GM23338 (cell line): ENCODE results near the gene SIGLEC9. TPM values are rescaled to one million over a fixed set of nuclear protein-coding genes. Genes with fewer than 3 reads are reported as not detected.

Experiments
- ATAC-seq: fragments of 200-7000 bp; cut with Tn5 transposase; 3 replicates; pipeline ENCODE4 v1.9.1; 2020
- DNase-seq: peaks from one replicate; pipeline ENCODE4 v3.0.0-alpha.2; 2015; ENCODE audit warnings: low spot score
- H2AFZ ChIP-seq: fragments of 200-600 bp; sonication (generic); 2 replicates; pipeline ENCODE4 v1.8.0; 2016; ENCODE audit warnings: antibody characterized with exemption, mild to moderate bottlenecking, moderate library complexity
- H3F3A ChIP-seq: fragments of 200-600 bp; sonication (generic); replicated peaks from 2 replicates; pipeline ENCODE4 v1.8.0; 2017; ENCODE audit warnings: antibody characterized with exemption, mixed run types, low read depth
- H3K27ac ChIP-seq: fragments of 200-600 bp; sonication (generic); 2 replicates; pipeline ENCODE4 v1.6.1; 2016; ENCODE audit warnings: low read depth
- H3K27me3 ChIP-seq: fragments of 200-600 bp; sonication (generic); 2 replicates; pipeline ENCODE4 v1.8.0; 2016; ENCODE audit warnings: mild to moderate bottlenecking, mixed run types, moderate library complexity; ENCODE audit not compliant: insufficient read depth
- H3K36me3 ChIP-seq: fragments of 200-600 bp; sonication (generic); 2 replicates; pipeline ENCODE4 v1.8.0; 2016; ENCODE audit warnings: mild to moderate bottlenecking; ENCODE audit not compliant: insufficient read depth
- H3K4me1 ChIP-seq: fragments of 200-600 bp; sonication (generic); 2 replicates; pipeline ENCODE4 v1.8.0; 2016; ENCODE audit warnings: mild to moderate bottlenecking, moderate library complexity; ENCODE audit not compliant: insufficient read depth
- H3K4me2 ChIP-seq: fragments of 200-600 bp; sonication (generic); 2 replicates; pipeline ENCODE4 v1.7.1; 2017; ENCODE audit warnings: mixed run types
- H3K4me3 ChIP-seq: fragments of 200-600 bp; sonication (generic); 2 replicates; pipeline ENCODE4 v1.6.1; 2016; ENCODE audit warnings: mixed run types
- H3K79me2 ChIP-seq: fragments of 200-600 bp; sonication (generic); replicated peaks from 2 replicates; pipeline ENCODE4 v1.8.0; 2017; ENCODE audit warnings: mild to moderate bottlenecking; ENCODE audit not compliant: insufficient read depth
- H3K9me2 ChIP-seq: fragments of 200-600 bp; sonication (generic); 2 replicates; pipeline ENCODE4 v1.8.0; 2017; ENCODE audit not compliant: insufficient read depth
- H4K20me1 ChIP-seq: fragments of 200-600 bp; sonication (generic); replicated peaks from 2 replicates; pipeline ENCODE4 v1.8.0; 2017; ENCODE audit warnings: mild to moderate bottlenecking; ENCODE audit not compliant: insufficient read depth
- H3K27ac Mint-ChIP-seq: 2 replicates; pipeline ENCODE4 v1.8.0; 2020; ENCODE audit warnings: inconsistent platforms, mild to moderate bottlenecking, moderate library complexity, mixed read lengths
- H3K27me3 Mint-ChIP-seq: 3 replicates; pipeline ENCODE4 v1.8.0; 2022; ENCODE audit warnings: low read depth, mild to moderate bottlenecking, moderate library complexity, mixed read lengths, inconsistent platforms; ENCODE audit not compliant: insufficient read depth, poor library complexity
- H3K36me3 Mint-ChIP-seq: 3 replicates; pipeline ENCODE4 v1.8.0; 2021; ENCODE audit warnings: low read depth, mild to moderate bottlenecking, inconsistent platforms, moderate library complexity, mixed read lengths
- H3K4me1 Mint-ChIP-seq: 3 replicates; pipeline ENCODE4 v1.8.0; 2020; ENCODE audit warnings: mild to moderate bottlenecking, inconsistent platforms, mixed read lengths
- H3K4me3 Mint-ChIP-seq: 3 replicates; pipeline ENCODE4 v1.8.0; 2021; ENCODE audit warnings: moderate library complexity, mild to moderate bottlenecking, inconsistent platforms, mixed read lengths
- H3K9me3 Mint-ChIP-seq: 3 replicates; pipeline ENCODE4 v1.8.0; 2020; ENCODE audit warnings: moderate library complexity, mild to moderate bottlenecking, inconsistent platforms, mixed read lengths
- CREB1 ChIP-seq: fragments of 250-450 bp; sonication (Bioruptor Pico); IDR thresholded peaks from 2 replicates; pipeline ENCODE4 v1.5.0; 2020; ENCODE audit warnings: low read depth, mild to moderate bottlenecking, moderate library complexity
- EZH2 ChIP-seq: fragments of 200-600 bp; sonication (generic); IDR thresholded peaks from one replicate; pipeline ENCODE4 v1.8.0; 2017; ENCODE audit warnings: antibody characterized with exemption, mild to moderate bottlenecking, low read depth; ENCODE audit not compliant: unreplicated experiment
- EZH2phosphoT487 ChIP-seq: fragments of 200-600 bp; sonication (generic); IDR thresholded peaks from one replicate; pipeline ENCODE4 v1.8.1; 2018; ENCODE audit warnings: antibody characterized with exemption; ENCODE audit not compliant: unreplicated experiment
- JUNB ChIP-seq: IDR thresholded peaks from one replicate; pipeline ENCODE4 v1.6.1; 2016; ENCODE audit warnings: antibody characterized with exemption; ENCODE audit not compliant: unreplicated experiment
- POLR2AphosphoS5 ChIP-seq: IDR thresholded peaks from 2 replicates; pipeline ENCODE4 v1.6.1; 2016; ENCODE audit warnings: antibody characterized with exemption, low read depth
- STAT1 ChIP-seq: IDR thresholded peaks from one replicate; pipeline ENCODE4 v1.6.1; 2016; ENCODE audit warnings: antibody characterized with exemption; ENCODE audit not compliant: unreplicated experiment
- polyA plus RNA-seq: library from polyadenylated mRNA; unstranded; fragments of >200 nt; fragmentation: Nextera tagmentation; extraction: Ambion mirVana; gene quantifications from 2 replicates; pipeline ENCODE4 v1.2.1, GENCODE V29; 2016
- total RNA-seq: library from RNA; depleted of rRNA; stranded (reverse); fragments of >200 nt; shearing (Covaris generic); gene quantifications from 2 replicates; pipeline ENCODE4 v1.2.3, GENCODE V29; 2014
- TF ChIP-seq, protein P1 (sequence below): fragments of 250-450 bp; sonication (Bioruptor Pico); IDR thresholded peaks from 2 replicates; pipeline ENCODE4 v1.5.0; 2020; ENCODE audit warnings: mild to moderate bottlenecking, moderate library complexity
- TF ChIP-seq, protein P2 (sequence below): IDR thresholded peaks from one replicate; pipeline ENCODE4 v1.6.1; 2018; ENCODE audit warnings: antibody characterized with exemption; ENCODE audit not compliant: unreplicated experiment

The SIGLEC9 gene
- total and polyA plus RNA-seq, 2 experiments from 2014 or later: not detected

DNA sequence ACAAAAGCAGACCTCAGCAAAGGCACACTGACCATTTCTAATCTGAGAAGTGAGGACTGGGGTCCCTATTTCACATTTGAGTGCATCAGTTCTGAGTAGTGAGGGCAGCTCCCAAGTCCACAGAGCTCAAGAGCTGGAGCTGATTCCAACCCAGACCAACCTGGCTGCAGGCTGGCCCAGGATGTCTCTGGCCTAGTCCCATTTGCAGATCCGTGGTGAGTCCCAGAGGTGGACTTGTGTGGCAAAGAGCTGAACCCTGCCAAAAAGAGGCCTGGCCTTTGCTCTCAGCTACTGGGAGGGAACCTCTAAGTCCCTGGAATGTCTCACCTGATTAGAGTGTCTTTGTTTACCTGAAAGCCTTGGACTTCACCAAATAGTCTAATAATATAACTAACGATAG is 32.0 kb downstream of the SIGLEC9 start:
- Histone ChIP-seq H2AFZ (no peak overlapping the region), H3K9me2 (no peaks in the 10 kb centered on the region), H3K36me3 (no peaks in the 10 kb centered on the region)

More for the DNA sequence above, 32.0 kb downstream of the SIGLEC9 start:
- TF ChIP-seq, protein P1, sequence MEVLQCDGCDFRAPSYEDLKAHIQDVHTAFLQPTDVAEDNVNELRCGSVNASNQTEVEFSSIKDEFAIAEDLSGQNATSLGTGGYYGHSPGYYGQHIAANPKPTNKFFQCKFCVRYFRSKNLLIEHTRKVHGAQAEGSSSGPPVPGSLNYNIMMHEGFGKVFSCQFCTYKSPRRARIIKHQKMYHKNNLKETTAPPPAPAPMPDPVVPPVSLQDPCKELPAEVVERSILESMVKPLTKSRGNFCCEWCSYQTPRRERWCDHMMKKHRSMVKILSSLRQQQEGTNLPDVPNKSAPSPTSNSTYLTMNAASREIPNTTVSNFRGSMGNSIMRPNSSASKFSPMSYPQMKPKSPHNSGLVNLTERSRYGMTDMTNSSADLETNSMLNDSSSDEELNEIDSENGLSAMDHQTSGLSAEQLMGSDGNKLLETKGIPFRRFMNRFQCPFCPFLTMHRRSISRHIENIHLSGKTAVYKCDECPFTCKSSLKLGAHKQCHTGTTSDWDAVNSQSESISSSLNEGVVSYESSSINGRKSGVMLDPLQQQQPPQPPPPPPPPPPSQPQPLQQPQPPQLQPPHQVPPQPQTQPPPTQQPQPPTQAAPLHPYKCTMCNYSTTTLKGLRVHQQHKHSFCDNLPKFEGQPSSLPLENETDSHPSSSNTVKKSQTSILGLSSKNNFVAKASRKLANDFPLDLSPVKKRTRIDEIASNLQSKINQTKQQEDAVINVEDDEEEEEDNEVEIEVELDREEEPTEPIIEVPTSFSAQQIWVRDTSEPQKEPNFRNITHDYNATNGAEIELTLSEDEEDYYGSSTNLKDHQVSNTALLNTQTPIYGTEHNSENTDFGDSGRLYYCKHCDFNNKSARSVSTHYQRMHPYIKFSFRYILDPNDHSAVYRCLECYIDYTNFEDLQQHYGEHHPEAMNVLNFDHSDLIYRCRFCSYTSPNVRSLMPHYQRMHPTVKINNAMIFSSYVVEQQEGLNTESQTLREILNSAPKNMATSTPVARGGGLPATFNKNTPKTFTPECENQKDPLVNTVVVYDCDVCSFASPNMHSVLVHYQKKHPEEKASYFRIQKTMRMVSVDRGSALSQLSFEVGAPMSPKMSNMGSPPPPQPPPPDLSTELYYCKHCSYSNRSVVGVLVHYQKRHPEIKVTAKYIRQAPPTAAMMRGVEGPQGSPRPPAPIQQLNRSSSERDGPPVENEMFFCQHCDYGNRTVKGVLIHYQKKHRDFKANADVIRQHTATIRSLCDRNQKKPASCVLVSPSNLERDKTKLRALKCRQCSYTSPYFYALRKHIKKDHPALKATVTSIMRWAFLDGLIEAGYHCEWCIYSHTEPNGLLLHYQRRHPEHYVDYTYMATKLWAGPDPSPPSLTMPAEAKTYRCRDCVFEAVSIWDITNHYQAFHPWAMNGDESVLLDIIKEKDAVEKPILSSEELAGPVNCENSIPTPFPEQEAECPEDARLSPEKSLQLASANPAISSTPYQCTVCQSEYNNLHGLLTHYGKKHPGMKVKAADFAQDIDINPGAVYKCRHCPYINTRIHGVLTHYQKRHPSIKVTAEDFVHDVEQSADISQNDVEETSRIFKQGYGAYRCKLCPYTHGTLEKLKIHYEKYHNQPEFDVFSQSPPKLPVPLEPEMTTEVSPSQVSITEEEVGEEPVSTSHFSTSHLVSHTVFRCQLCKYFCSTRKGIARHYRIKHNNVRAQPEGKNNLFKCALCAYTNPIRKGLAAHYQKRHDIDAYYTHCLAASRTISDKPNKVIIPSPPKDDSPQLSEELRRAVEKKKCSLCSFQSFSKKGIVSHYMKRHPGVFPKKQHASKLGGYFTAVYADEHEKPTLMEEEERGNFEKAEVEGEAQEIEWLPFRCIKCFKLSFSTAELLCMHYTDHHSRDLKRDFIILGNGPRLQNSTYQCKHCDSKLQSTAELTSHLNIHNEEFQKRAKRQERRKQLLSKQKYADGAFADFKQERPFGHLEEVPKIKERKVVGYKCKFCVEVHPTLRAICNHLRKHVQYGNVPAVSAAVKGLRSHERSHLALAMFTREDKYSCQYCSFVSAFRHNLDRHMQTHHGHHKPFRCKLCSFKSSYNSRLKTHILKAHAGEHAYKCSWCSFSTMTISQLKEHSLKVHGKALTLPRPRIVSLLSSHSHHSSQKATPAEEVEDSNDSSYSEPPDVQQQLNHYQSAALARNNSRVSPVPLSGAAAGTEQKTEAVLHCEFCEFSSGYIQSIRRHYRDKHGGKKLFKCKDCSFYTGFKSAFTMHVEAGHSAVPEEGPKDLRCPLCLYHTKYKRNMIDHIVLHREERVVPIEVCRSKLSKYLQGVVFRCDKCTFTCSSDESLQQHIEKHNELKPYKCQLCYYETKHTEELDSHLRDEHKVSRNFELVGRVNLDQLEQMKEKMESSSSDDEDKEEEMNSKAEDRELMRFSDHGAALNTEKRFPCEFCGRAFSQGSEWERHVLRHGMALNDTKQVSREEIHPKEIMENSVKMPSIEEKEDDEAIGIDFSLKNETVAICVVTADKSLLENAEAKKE (CRISPR knock-in tag): no peak
- TF ChIP-seq EZH2phosphoT487: no peak
- TF ChIP-seq POLR2AphosphoS5: no peak
- TF ChIP-seq EZH2: no peak
- TF ChIP-seq STAT1: no peak
- TF ChIP-seq, protein P2, sequence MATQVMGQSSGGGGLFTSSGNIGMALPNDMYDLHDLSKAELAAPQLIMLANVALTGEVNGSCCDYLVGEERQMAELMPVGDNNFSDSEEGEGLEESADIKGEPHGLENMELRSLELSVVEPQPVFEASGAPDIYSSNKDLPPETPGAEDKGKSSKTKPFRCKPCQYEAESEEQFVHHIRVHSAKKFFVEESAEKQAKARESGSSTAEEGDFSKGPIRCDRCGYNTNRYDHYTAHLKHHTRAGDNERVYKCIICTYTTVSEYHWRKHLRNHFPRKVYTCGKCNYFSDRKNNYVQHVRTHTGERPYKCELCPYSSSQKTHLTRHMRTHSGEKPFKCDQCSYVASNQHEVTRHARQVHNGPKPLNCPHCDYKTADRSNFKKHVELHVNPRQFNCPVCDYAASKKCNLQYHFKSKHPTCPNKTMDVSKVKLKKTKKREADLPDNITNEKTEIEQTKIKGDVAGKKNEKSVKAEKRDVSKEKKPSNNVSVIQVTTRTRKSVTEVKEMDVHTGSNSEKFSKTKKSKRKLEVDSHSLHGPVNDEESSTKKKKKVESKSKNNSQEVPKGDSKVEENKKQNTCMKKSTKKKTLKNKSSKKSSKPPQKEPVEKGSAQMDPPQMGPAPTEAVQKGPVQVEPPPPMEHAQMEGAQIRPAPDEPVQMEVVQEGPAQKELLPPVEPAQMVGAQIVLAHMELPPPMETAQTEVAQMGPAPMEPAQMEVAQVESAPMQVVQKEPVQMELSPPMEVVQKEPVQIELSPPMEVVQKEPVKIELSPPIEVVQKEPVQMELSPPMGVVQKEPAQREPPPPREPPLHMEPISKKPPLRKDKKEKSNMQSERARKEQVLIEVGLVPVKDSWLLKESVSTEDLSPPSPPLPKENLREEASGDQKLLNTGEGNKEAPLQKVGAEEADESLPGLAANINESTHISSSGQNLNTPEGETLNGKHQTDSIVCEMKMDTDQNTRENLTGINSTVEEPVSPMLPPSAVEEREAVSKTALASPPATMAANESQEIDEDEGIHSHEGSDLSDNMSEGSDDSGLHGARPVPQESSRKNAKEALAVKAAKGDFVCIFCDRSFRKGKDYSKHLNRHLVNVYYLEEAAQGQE: no peak
- no peak for TF ChIP-seq JUNB
- TF ChIP-seq CREB1: no peak
- H3K27ac ChIP-seq: no peak overlapping the region
- no peaks in the 10 kb centered on the region for H3K27me3 ChIP-seq
- Mint-ChIP-seq H3K4me1 (peaks cover 4% of the 10 kb centered on the region; the same call in 1 of the 3 replicates), H3K36me3 (no peaks in the 10 kb centered on the region), H3K27me3 (peaks cover 7% of the 10 kb centered on the region), H3K9me3 (no peaks in the 10 kb centered on the region; the same call in 2 of the 3 replicates), H3K4me3 (no peak overlapping the region), H3K27ac (no peak overlapping the region)
- H3F3A ChIP-seq: no peaks in the 10 kb centered on the region
- H3K79me2 ChIP-seq: no peaks in the 10 kb centered on the region
- no peaks in the 10 kb centered on the region for H4K20me1 ChIP-seq
- no peak for DNase-seq
- no peaks in the 10 kb centered on the region for H3K4me1 ChIP-seq
- ATAC-seq: no peak
- no peak overlapping the region for H3K4me3 ChIP-seq
- H3K4me2 ChIP-seq: no peak overlapping the region
